ENCODE results near the gene USH1G. TPM values are rescaled to one million over a fixed set of nuclear protein-coding genes. Genes with fewer than 3 reads are reported as not detected.

The USH1G gene
- total RNA-seq, 2 donors from 2014 or later: not detected

DNA sequence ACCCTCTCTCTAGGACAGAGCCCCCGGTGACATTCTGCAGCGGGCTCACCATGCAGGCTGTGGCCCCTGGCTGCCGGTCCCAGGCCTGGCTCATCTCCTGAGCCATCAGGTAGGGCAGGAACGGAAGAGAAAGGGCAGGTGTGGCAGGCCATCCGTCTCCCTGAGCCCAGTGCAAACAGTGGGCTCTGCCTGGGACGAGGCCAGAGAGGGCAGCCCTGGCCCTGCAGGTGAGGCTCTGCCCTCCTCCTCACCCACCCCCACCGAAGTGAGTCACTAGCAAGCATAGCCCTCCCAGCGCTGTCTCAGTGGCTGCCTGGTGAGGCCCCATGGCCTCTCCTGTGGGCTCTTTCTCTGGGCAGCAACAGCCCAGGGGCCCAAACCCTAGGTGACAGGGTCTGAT is 27.2 kb upstream of the USH1G start:
- Mint-ChIP-seq H3K4me1 (no peaks in the 10 kb centered on the region), H3K27me3 (peaks cover 15% of the 10 kb centered on the region), H3K36me3 (ENCODE audit: low read depth) (peaks cover 2% of the 10 kb centered on the region), H3K27ac (no peak overlapping the region), H3K4me3 (no peak overlapping the region)
- no peaks in the 10 kb centered on the region for H3K9me3 ChIP-seq (ENCODE audit: control insufficient read depth, low read length, poor library complexity, severe bottlenecking)
- DNase-seq (no peak), ATAC-seq (no peak)

DNA sequence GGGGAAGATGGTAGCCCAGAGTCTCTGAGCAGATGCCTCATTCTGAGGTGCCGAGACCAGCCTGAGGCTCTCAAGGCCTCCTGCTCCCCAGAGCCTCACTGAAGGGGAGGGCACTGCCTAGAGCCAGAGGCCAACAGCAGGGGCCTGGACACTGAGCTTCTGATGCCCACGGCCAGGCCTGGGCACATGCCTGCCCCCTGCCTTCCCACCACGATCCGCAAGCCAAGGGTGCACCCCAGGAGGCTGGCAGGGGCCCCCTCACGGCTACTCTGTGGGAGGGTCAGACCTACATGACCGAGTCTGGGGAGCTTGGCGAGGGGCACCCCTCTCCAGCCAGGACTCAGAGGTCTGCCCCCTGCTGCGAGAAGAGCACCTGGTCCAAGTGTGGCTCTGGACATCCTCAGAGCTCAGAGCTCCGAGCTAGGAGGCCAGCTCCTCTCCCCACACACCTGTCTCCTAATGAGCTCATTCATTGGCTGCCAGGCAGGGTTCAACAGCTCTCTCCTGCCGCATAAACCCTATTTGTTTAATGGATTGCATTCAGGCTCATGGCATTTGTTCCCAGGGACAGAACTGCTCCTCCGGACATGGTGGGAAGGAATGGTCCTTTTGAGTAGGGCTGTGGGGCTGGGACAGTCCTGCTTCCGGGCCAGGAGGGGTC is 26.5 kb upstream of the USH1G start:
- H3K9me3 ChIP-seq (ENCODE audit: control insufficient read depth, low read length, poor library complexity, severe bottlenecking): no peaks in the 10 kb centered on the region
- no peak overlapping the region for H3K27ac Mint-ChIP-seq
- no peak overlapping the region for H3K4me3 Mint-ChIP-seq
- no peaks in the 10 kb centered on the region for H3K4me1 Mint-ChIP-seq
- peaks cover 15% of the 10 kb centered on the region for H3K27me3 Mint-ChIP-seq
- peaks cover 2% of the 10 kb centered on the region for H3K36me3 Mint-ChIP-seq (ENCODE audit: low read depth)
- no peak for ATAC-seq
- DNase-seq: no peak

DNA sequence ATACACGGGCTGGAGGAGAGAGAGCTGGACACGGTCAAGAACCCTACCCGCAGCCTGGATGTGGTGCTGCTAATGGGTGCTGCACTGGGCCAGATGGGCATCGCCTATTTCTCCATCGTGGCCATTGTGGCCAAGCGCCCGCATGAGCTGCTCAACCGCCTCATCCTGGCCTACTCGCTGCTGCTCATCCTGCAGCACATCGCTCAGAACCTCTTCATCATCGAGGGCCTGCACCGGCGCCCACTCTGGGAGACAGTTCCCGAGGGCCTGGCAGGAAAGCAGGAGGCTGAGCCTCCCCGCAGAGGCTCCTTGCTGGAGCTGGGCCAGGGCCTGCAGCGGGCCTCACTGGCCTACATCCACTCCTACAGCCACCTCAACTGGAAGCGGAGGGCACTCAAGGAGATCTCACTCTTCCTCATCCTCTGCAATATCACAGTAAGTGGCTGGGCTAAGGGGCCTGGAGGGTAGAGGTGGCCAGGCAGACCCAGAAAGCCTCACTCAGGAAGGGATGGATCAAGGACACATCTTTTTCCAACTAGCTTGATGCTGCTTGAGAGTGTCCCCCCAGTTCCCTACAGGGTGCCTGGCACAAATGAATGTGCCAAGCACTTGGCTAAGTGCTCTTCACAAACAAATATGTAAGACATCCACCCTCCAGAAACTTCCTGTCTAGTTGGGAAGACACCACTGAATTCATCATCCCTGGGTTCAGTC is 24.1 kb upstream of the USH1G start:
- no peak overlapping the region for H3K4me3 Mint-ChIP-seq
- H3K9me3 ChIP-seq (ENCODE audit: control insufficient read depth, low read length, poor library complexity, severe bottlenecking): no peaks in the 10 kb centered on the region
- peaks cover 32% of the 10 kb centered on the region for H3K27me3 Mint-ChIP-seq
- ATAC-seq: no peak
- H3K36me3 Mint-ChIP-seq (ENCODE audit: low read depth): no peaks in the 10 kb centered on the region
- H3K27ac Mint-ChIP-seq: no peak overlapping the region
- no peaks in the 10 kb centered on the region for H3K4me1 Mint-ChIP-seq
- DNase-seq: no peak

DNA sequence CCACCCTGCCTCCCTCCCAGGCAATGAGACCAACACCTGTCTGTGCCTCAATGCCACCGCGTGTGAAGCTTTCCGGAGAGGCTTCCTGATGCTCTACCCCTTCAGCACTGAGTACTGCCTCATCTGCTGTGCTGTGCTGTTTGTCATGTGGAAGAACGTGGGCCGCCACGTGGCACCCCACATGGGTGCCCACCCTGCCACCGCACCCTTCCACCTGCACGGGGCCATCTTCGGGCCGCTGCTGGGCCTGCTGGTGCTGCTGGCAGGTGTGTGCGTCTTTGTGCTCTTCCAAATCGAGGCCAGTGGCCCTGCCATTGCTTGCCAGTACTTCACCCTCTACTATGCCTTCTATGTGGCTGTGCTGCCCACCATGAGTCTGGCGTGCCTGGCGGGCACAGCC is 23.6 kb upstream of the USH1G start:
- H3K4me1 Mint-ChIP-seq: no peaks in the 10 kb centered on the region
- H3K4me3 Mint-ChIP-seq: no peak overlapping the region
- no peaks in the 10 kb centered on the region for H3K9me3 ChIP-seq (ENCODE audit: control insufficient read depth, low read length, poor library complexity, severe bottlenecking)
- H3K27me3 Mint-ChIP-seq: peaks cover 37% of the 10 kb centered on the region
- ATAC-seq (no peak), DNase-seq (no peak)
- H3K27ac Mint-ChIP-seq: no peak overlapping the region
- no peaks in the 10 kb centered on the region for H3K36me3 Mint-ChIP-seq (ENCODE audit: low read depth)

DNA sequence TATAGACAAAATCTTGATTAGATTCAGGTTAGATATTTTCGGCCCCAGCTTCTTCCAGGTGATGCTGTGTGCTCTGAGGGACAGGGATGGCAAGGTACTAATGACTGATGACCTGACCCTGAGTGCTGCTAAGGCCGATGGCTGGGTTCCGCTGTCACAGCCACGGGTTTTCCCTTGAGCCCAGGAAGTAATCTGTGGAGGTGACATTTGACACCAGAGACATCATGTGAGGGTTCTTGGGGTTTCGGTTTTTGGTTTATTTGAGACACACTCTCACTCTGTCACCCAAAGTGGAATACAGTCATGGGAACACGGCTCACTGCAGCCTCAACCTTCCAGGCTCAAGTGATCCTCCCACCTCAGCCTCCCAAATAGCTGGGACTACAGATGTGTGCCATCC is 22.5 kb upstream of the USH1G start:
- DNase-seq (no peak), ATAC-seq (no peak)
- peaks cover 43% of the 10 kb centered on the region for H3K27me3 Mint-ChIP-seq
- H3K9me3 ChIP-seq (ENCODE audit: control insufficient read depth, low read length, poor library complexity, severe bottlenecking): no peaks in the 10 kb centered on the region
- H3K27ac Mint-ChIP-seq: no peak overlapping the region
- H3K36me3 Mint-ChIP-seq (ENCODE audit: low read depth): no peaks in the 10 kb centered on the region
- no peak overlapping the region for H3K4me3 Mint-ChIP-seq
- no peaks in the 10 kb centered on the region for H3K4me1 Mint-ChIP-seq

DNA sequence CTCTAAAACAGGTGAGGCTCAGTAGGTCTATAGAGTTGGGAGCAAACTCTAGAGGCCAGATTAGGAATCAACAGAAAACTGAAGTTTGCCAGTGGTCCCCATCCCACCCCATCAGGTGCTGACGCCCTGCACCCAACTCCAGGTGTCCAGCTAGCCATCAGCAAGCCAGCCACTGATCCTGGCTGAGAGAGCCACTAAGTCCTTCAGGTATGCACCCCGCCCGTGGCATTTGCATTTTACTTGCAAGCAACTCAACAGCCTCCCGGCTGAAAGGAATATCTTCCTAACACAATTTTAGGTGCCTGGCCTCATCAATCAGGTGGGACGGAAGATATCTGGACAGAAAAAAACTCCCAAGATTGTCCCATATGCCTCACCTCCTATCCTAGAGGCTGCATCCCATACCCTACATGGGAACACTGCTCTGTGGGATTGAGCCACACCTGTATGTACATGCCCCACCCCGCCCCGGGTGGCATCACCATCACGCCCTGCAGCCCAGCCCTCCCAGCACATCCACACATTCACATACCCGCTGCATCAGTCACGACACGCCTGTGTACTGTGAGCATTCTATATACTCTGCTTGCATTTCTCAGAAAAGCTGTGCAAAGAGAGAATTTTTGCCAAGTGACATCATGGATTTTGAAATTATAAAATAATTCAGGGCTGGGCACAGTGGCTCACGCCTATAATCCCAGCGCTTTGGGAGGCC is 20.9 kb upstream of the USH1G start:
- peaks cover 51% of the 10 kb centered on the region for H3K27me3 Mint-ChIP-seq
- H3K4me3 Mint-ChIP-seq: no peak overlapping the region
- H3K36me3 Mint-ChIP-seq (ENCODE audit: low read depth): peaks cover 4% of the 10 kb centered on the region
- no peak overlapping the region for H3K27ac Mint-ChIP-seq
- ATAC-seq: no peak
- peaks cover 3% of the 10 kb centered on the region for H3K4me1 Mint-ChIP-seq
- no peaks in the 10 kb centered on the region for H3K9me3 ChIP-seq (ENCODE audit: control insufficient read depth, low read length, poor library complexity, severe bottlenecking)
- DNase-seq: no peak

DNA sequence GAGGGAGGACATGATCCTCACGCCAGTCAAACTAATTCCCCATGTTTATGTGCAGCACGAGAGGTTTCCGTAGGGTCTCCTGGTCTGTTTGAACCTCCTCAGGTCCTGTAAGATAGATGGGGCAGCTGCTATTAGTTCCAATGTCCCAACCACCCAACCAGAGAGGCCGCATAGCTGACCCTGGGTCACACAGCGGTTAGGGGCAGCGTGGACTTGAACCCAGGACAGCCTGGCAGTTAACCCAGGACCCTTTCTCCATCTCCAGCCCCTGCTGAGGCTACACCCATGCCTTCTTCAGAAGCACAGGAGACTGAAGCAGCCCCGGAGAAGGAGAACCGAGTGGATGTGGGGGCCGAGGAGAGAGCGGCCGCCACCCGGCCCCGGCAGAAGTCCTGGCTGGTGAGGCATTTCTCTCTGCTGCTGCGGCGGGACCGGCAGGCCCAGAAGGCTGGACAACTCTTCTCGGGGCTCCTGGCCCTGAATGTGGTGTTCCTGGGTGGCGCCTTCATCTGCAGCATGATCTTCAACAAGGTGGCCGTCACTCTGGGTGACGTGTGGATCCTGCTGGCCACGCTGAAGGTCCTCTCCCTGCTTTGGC is 18.2 kb upstream of the USH1G start:
- H3K36me3 Mint-ChIP-seq (ENCODE audit: low read depth): peaks cover 6% of the 10 kb centered on the region
- no peak overlapping the region for H3K4me3 Mint-ChIP-seq
- no peak overlapping the region for H3K27ac Mint-ChIP-seq
- peaks cover 6% of the 10 kb centered on the region for H3K4me1 Mint-ChIP-seq
- H3K27me3 Mint-ChIP-seq: peaks cover 66% of the 10 kb centered on the region
- H3K9me3 ChIP-seq (ENCODE audit: control insufficient read depth, low read length, poor library complexity, severe bottlenecking): no peaks in the 10 kb centered on the region
- ATAC-seq (no peak), DNase-seq (no peak)

DNA sequence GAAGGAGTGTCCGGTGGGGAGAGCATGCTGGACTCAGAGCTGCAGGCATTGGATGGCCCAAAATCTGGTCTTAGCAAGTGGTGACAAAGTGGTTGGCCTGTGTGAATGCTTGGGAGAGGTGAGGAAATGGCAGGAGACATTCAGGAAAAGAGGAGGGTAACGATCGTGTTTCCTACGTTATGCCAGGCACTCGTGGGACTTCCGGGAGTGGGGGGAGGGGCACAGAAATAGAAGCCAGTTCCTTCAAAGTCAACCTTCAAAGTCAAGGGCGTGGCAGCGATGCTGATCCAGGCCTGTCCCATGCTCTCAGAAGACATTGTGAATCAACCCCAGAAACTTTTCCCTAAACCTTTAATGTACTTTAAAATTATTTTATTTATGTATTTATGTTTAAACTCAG is 16.5 kb upstream of the USH1G start:
- Mint-ChIP-seq H3K4me3 (no peak overlapping the region), H3K36me3 (ENCODE audit: low read depth) (peaks cover 6% of the 10 kb centered on the region), H3K27me3 (peaks cover 71% of the 10 kb centered on the region), H3K4me1 (peaks cover 6% of the 10 kb centered on the region), H3K27ac (no peak overlapping the region)
- no peaks in the 10 kb centered on the region for H3K9me3 ChIP-seq (ENCODE audit: control insufficient read depth, low read length, poor library complexity, severe bottlenecking)
- no peak for DNase-seq
- no peak for ATAC-seq

DNA sequence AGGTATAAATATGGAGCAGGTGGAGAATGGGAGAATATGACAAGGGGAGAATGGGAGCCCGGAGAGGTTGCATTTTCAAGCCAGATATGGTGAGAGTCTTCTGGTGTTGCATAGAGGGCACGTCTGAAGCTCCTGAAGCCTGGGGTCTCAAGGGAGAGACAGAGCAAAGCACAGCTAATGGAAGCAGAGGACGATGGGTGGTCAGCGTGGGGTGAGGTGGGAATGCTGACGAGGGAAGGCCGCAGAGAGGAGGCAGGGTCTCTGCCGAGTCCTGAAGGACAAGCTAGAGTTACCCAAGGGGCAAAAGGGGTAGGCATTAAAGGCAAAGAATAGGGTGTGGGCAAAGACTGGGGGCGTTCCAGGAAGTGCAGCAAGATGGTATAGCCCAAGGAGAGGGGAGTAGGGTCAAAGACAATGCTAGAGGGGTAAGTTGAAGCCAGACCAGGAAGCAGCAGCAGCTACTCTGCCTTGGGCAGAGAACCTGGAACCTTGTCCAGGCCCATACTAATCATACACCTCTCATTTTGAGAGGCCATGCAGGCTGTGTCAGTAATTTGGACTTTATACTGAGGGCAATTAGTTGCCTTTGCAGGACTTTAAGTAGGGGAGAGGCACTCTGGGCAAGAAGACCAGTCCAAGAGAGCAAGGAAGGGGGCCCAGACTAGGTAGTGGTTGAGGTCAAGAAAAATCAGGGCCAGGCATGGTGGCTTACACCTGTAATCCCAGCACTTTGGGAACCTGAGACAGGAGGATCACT is 15.3 kb upstream of the USH1G start:
- Mint-ChIP-seq H3K4me1 (peaks cover 6% of the 10 kb centered on the region), H3K27ac (no peak overlapping the region), H3K36me3 (ENCODE audit: low read depth) (peaks cover 6% of the 10 kb centered on the region), H3K4me3 (no peak overlapping the region), H3K27me3 (peaks cover 72% of the 10 kb centered on the region)
- H3K9me3 ChIP-seq (ENCODE audit: control insufficient read depth, low read length, poor library complexity, severe bottlenecking): no peaks in the 10 kb centered on the region
- ATAC-seq: no peak
- no peak for DNase-seq

DNA sequence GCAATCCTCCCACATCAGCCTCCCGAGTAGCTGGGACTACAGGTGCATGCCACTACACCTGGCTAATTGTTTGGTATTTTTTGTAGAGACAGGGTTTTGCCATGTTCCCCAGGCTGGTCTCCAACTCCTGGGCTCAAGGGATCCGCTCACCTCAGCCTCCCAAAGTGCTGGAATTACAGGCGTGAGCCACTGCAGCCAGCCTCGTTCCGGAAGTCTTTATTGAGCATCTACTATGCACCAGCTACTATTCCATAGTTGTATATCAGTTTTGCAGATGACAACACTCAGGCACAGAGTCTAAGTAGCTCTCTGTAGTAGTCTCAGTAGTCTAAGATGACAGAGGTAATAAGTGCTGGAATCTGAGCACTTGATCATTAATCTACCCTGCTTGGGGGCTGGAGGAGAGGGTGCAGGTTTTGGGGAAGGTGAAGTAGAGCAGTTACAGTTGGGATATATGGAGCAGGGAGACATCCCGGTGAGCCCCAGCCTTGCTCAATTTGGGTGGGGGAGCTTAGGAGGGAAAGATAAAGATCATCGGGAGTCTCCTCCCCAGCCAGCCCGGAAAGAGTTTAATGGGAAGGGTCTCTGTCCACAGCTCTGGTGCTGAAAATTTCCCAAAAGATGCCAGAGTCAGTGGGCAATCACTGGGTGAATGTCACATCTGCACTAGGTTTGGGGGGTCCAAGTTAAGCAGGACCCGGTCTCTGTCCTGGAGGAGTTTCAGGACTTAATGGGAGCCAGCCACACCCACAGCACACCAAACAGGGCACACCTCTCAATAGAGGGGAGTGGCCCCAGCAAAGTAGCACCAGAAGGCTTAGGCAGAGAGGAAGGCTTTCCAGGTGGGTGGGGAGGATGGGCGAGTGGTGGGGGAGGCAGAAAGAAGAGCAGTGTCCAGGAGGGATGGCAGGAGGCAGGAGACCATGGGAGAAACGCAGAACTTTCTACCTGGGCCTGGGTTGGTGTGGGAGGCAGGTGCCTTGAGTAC is 14.3 kb upstream of the USH1G start:
- peaks cover 6% of the 10 kb centered on the region for H3K4me1 Mint-ChIP-seq
- H3K27me3 Mint-ChIP-seq: peaks cover 72% of the 10 kb centered on the region
- H3K9me3 ChIP-seq (ENCODE audit: control insufficient read depth, low read length, poor library complexity, severe bottlenecking): no peaks in the 10 kb centered on the region
- ATAC-seq: no peak
- no peak overlapping the region for H3K4me3 Mint-ChIP-seq
- no peak for DNase-seq
- no peak overlapping the region for H3K27ac Mint-ChIP-seq
- peaks cover 6% of the 10 kb centered on the region for H3K36me3 Mint-ChIP-seq (ENCODE audit: low read depth)

DNA sequence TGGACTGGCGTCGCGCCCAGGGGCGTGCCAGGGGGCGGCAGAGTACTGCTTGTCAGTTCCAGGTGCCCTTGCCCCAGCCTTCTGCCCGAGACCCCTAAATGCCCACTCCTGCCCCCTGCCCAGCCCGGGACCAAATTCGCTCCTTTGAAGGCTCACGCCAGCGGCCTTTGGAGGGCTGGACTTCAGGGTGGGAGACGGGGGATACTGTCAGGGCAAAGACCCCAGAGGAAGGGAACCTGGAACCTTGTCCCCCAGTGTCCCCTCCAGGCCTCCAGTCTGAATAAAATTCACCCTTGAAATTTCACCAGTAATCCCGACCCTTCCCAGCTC is 13.4 kb upstream of the USH1G start:
- DNase-seq (no peak), ATAC-seq (no peak)
- H3K9me3 ChIP-seq (ENCODE audit: control insufficient read depth, low read length, poor library complexity, severe bottlenecking): no peaks in the 10 kb centered on the region
- no peak overlapping the region for H3K27ac Mint-ChIP-seq
- peaks cover 6% of the 10 kb centered on the region for H3K36me3 Mint-ChIP-seq (ENCODE audit: low read depth)
- H3K4me1 Mint-ChIP-seq: peaks cover 6% of the 10 kb centered on the region
- peaks cover 74% of the 10 kb centered on the region for H3K27me3 Mint-ChIP-seq
- H3K4me3 Mint-ChIP-seq: no peak overlapping the region

All from T-helper 17 cell (primary cell).